ENCODE results near the gene TNFAIP6. TPM values are rescaled to one million over a fixed set of nuclear protein-coding genes. Genes with fewer than 3 reads are reported as not detected.

TNFAIP6 gene
- total and polyA plus RNA-seq, 2 donors from 2014 or later = 0.28 to 2.5 TPM

GRCh38 chr2:151403914-151404313 lies 46.5 kb downstream of the TNFAIP6 start:
- no peaks in the 10 kb centered on the region for H3K36me3 ChIP-seq (ENCODE audit: control insufficient read depth in 2 of 3, insufficient read depth in 3 of 3, low read length in 3 of 3)
- intact Hi-C loops (cut with DNase I) = no loop called here
- DNase-seq (no peak), FAIRE-seq (no peak)
- H3K4me1 ChIP-seq (ENCODE audit: control insufficient read depth in 2 of 3, insufficient read depth in 2 of 3, low read depth in 1 of 3, low read length in 3 of 3) = no peaks in the 10 kb centered on the region
- no peak overlapping the region for H3K4me3 ChIP-seq (ENCODE audit: low read length in 3 of 3)
- H3K9me3 ChIP-seq (ENCODE audit: control insufficient read depth in 2 of 3, insufficient read depth in 1 of 3, low read length in 3 of 3) = no peaks in the 10 kb centered on the region
- H3K27ac ChIP-seq (ENCODE audit: low read depth in 2 of 2, low read length in 2 of 2) = no peak overlapping the region
- TF ChIP-seq CTCF (IDR thresholded peaks at IDR 0.05; ENCODE audit: borderline replicate concordance, extremely low read depth, insufficient read depth) = no peak
- no peaks in the 10 kb centered on the region for H3K27me3 ChIP-seq (ENCODE audit: control insufficient read depth, insufficient read depth, low read length)
- H3K9ac ChIP-seq (ENCODE audit: low read length in 3 of 3) = no peak overlapping the region

- Histone ChIP-seq H3K9ac (ENCODE audit: low read length in 3 of 3) (no peak overlapping the region), H3K27ac (ENCODE audit: low read depth in 2 of 2, low read length in 2 of 2) (no peak overlapping the region), H3K36me3 (ENCODE audit: control insufficient read depth in 2 of 3, insufficient read depth in 3 of 3, low read length in 3 of 3) (no peaks in the 10 kb centered on the region), H3K27me3 (ENCODE audit: control insufficient read depth, insufficient read depth, low read length) (no peaks in the 10 kb centered on the region), H3K4me1 (ENCODE audit: control insufficient read depth in 2 of 3, insufficient read depth in 2 of 3, low read depth in 1 of 3, low read length in 3 of 3) (no peaks in the 10 kb centered on the region), H3K9me3 (ENCODE audit: control insufficient read depth in 2 of 3, insufficient read depth in 1 of 3, low read length in 3 of 3) (no peaks in the 10 kb centered on the region), H3K4me3 (ENCODE audit: low read length in 3 of 3) (no peak overlapping the region)
- TF ChIP-seq CTCF (IDR thresholded peaks at IDR 0.05; ENCODE audit: borderline replicate concordance, extremely low read depth, insufficient read depth) = no peak
- DNase-seq (no peak), FAIRE-seq (no peak)
- intact Hi-C loops (cut with DNase I) = no loop called here
Measured at GRCh38 chr2:151405376-151405775, 48.0 kb downstream of the TNFAIP6 start.

- DNase-seq (no peak), FAIRE-seq (no peak)
- H3K27me3 ChIP-seq (ENCODE audit: control insufficient read depth, insufficient read depth, low read length) = no peaks in the 10 kb centered on the region
- H3K4me3 ChIP-seq (ENCODE audit: low read length in 3 of 3) = no peak overlapping the region
- no peak overlapping the region for H3K27ac ChIP-seq (ENCODE audit: low read depth in 2 of 2, low read length in 2 of 2)
- H3K9ac ChIP-seq (ENCODE audit: low read length in 3 of 3) = no peak overlapping the region
- H3K36me3 ChIP-seq (ENCODE audit: control insufficient read depth in 2 of 3, insufficient read depth in 3 of 3, low read length in 3 of 3) = no peaks in the 10 kb centered on the region
- H3K9me3 ChIP-seq (ENCODE audit: control insufficient read depth in 2 of 3, insufficient read depth in 1 of 3, low read length in 3 of 3) = no peaks in the 10 kb centered on the region
- no peak for TF ChIP-seq CTCF (IDR thresholded peaks at IDR 0.05; ENCODE audit: borderline replicate concordance, extremely low read depth, insufficient read depth)
- intact Hi-C loops (cut with DNase I) = no loop called here
- H3K4me1 ChIP-seq (ENCODE audit: control insufficient read depth in 2 of 3, insufficient read depth in 2 of 3, low read depth in 1 of 3, low read length in 3 of 3) = peaks cover 0 to 5% (median 0%) of the 10 kb centered on the region in 3 donors
Measured at GRCh38 chr2:151407281-151407680, 49.9 kb downstream of the TNFAIP6 start.

Data from kidney (tissue), 14 donors.